GM18951 (cell line): ENCODE results near the gene ACVR1.

Experiments used
- POLR2A ChIP-seq: IDR thresholded peaks from 4 replicates; pipeline ENCODE4 v1.6.1; 2011; ENCODE audit warnings: mild to moderate bottlenecking; ENCODE audit not compliant: insufficient read length, insufficient read depth; ENCODE audit errors: extremely low read depth
- in situ Hi-C: fragments of 300-500 bp; cut with MboI; formaldehyde crosslinking; loops from one replicate; pipeline ENCODE4 v1.12.0; 2022; ENCODE audit warnings: low sequenced_read_pairs, mixed read lengths, inconsistent platforms; ENCODE audit not compliant: unreplicated experiment

ACVR1 gene

DNA sequence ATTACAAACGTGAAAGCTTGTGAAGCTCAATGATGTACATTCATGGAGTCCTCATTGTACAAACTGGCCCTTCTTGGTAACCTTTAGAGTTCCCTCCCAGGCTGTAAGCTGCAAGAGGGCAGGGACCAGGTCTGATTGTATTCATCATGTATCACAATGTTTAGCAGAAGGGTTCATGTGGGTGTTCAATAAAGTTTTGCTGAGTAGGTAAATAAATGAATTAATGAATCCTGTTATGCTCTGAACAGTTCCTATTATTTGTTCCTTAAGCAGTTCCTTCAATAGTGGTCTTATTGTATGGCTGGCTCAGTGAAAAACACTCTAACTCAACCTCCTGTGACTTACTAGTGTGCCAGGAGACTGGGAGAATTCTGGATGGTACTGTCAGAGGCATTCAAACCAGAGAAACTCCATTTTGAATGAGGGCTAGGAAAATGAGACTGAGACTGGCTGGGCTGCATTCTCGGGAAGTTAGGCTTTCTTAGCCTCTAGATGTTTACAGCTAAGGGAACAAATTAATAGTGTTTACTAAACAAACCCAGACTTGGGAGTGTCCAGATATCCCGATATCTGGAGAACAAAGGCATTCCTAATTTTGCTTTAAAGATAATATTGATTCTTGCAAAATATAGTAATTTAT is 1.8 kb upstream of the ACVR1 start:
- in situ Hi-C loops: no loop called here
- TF ChIP-seq POLR2A: no peak

- TF ChIP-seq POLR2A: no peak
- in situ Hi-C loops: no loop called here
Observed at GRCh38 chr2:157876786-157877138, 632 bp upstream of the ACVR1 start.

DNA sequence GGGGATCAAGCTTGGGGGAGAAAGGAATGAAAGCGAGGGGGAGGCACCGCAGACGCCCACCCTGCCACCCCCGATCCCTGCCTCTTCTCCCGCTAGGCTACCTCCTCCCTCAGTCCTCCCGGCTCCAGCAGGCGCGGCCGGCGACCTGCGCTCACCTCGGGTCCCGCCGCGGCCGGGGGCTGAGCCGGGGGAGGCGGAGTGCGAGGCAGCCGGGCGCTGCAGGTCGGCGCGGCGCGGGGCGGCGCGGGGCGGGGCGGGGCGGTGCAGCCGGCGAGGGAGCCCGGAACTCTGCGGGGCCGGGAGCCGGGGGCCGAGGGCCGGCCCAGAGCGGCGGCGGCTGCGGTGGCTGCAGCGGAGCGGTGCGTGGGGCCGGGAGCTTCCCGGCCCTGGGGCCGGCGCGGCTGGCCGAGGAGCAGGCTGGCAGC is 477 bp downstream of the ACVR1 start:
- TF ChIP-seq POLR2A: no peak
- in situ Hi-C loops: no loop called here

- TF ChIP-seq POLR2A: no peak
- in situ Hi-C loops: no loop called here
Observed at GRCh38 chr2:157874997-157875640, 1.0 kb downstream of the ACVR1 start.

DNA sequence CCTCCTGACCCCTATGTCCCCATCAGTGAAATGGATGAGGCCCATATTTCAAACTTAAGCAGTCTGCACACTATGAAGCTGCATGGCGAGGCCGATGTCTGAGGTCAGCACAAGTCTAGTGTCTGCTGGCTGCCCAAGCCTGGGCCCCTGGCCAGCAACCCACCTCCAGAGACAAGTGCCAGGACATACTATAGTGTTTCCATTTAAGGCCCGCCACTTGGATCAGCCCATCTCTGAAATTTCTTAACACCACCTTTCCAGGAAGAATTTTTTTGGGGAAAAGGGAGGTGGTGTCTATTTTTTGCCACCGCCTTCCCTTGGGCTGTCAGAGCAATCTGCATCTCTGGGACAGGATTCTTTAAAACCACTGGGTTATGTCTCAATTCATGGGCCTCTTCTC is 1.8 kb downstream of the ACVR1 start:
- no peak for TF ChIP-seq POLR2A
- in situ Hi-C loops: no loop called here

GRCh38 chr2:157872791-157873190 is 3.3 kb downstream of the ACVR1 start:
- no peak for TF ChIP-seq POLR2A
- in situ Hi-C loops: no loop called here

DNA sequence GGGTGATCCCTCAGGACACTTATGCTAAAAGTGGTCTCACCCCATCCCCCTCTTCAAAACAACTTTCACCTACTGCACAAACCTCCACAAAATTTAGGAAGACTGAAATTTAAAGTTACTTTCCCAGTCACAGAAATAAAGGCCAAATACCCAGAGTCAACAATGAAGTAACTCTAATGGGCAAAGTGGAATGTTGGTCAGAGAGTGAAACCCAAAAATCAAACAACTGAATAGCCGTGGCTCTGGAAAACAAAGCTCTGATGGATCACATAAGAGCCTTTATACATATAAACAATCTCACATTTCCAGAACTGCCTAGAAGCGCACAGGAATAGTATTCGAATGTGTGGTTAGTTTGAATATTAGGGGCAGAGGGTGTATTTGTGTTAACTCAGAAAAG is 4.7 kb downstream of the ACVR1 start:
- TF ChIP-seq POLR2A: no peak
- in situ Hi-C loops: no loop called here

DNA sequence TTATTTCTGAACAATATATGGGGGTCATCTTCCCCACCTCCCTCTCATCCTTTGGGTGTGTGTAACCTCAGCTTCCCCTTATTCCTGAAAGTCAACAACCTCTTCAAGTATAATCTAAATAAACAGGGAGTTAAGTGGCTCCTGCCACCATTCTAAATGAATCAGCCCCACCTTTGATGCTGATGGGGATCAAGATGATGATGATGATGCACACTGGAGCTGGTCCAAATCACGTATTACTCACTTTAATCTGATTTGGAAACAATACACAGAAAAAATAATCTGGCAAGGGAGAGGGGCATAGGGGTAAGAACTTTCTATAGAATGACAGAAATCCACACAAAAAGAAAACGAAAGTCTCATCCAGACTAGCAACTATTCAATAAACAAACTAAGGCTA is 7.1 kb downstream of the ACVR1 start:
- in situ Hi-C loops: no loop called here
- no peak for TF ChIP-seq POLR2A

DNA sequence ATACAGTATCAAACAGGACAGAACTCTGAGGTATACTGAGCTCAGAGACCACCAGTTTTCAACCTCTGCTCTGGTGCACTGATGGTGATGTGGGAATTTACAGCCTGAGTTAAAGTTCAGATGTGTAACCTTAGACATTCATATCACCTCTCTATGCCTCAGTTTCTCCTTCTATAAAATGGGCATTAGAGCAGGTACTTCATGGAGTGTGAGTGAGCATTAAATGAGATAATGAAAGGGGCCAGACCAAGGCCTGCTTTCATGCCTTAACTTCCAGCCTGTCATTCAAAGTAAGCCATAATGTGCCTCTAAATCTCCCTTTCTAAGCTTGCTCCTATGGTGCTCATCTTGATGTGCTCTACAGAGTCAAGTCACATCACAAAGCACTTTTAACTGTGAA is 8.4 kb downstream of the ACVR1 start:
- TF ChIP-seq POLR2A: no peak
- in situ Hi-C loops: no loop called here

DNA sequence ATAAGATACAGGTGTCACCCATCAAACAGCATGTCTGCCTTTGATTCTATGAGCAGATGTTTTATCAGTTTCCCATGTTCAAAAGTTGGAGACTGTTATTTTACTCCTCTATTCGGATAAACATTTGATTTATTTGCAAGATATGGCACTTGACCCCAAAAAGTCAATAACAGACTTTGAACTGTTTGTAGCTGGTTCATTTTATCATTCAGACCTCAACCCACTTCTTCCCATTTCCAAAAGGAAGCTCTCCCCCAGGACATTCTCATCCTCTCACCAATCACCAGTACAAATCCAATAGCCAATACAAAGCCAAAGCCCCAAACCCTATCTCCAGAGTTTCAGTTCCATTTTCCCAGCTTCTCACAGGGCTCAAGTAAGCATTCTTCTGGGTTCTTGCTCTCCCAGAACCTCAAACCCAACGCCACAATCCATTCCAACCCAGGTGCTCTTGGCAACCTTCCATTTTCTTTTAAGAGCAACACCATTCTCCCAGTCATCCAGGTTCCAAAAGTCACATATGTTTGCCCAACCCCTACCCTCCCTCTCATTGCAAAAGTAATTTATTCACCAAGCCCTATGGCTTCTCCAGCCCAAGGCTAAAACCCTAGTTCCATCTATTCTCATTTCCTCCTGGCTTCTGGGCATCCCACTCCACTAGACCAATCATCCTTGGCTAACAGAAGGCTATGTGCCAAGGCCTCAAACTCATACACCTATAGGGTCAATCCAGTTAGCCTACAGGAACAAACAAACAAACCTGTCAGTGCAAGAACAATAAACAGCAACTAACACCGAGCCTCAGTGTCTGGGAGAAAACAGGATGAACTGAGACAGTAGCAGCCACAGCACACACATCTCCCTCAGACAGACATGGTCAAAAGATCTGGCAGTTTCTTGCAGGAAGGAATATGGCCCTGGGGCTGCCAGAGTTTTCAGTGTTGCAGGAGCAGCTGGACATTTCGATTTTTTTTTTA is 9.2 kb downstream of the ACVR1 start:
- in situ Hi-C loops: no loop called here

DNA sequence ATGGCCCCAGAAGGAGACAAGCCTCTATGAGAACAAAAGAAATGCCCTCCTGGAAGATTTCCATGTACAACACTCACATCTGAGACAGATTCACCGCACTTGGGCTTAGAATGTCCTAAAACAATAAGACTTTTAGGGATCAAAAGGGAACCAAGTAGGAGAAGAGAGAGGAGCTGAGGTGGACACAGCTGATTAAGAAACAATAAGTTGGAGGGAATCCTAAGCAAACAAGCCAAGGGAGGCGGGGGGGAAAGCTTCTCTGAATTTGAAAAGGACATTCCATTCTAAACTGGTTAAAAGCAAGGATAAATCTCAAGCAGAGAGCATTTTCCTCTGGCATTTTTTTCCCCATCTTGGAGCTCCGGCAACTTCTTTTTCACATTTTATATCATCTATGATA is 9.9 kb downstream of the ACVR1 start:
- in situ Hi-C loops: no loop called here
- no peak for TF ChIP-seq POLR2A

More for the DNA sequence above, 9.2 kb downstream of the ACVR1 start:
- TF ChIP-seq POLR2A: no peak

- no peak for TF ChIP-seq POLR2A
Observed at GRCh38 chr2:157864857-157865430, 11.2 kb downstream of the ACVR1 start.

DNA sequence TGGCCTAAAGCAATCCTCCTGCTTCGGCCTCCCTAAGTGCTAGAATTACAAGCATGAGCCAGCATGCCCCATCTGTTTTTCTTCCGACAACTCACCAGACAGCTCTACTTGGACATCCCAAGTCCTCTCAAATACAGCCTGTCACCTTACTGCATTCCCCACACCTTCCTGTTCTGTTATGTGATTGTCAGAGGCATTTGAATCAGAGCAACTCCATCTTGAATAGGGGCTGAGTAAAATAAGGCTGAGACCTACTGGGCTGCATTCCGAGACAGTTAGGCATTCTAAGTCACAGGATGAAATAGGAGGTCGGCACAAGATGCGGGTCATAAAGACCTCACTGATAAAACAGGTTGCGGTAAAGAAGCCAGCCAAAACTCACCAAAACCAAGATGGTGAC is 17.3 kb downstream of the ACVR1 start:
- TF ChIP-seq POLR2A: no peak
- in situ Hi-C loops: no loop called here

More at GRCh38 chr2:157864857-157865430, 11.2 kb downstream of the ACVR1 start:
- in situ Hi-C loops: no loop called here

GRCh38 chr2:157857881-157858280 is 18.2 kb downstream of the ACVR1 start:
- TF ChIP-seq POLR2A: no peak
- in situ Hi-C loops: no loop called here

DNA sequence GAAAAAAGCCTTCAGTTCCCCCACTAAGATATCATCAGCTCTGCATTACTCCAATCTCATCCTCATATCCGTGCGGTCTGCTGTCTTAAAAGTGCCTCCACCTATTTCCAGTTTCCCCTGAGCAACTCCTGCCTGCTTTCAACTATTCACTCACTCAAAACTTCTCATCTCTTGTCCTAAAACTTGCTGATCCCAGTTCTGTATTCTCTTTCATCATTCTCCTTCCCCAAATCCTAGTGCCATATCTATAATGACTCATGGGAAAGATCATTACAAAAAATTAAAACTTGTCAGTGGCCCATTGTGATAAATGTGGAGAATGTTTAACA is 20.0 kb downstream of the ACVR1 start:
- TF ChIP-seq POLR2A: no peak
- in situ Hi-C loops: no loop called here
